Mucosa of stomach (tissue), 1 donor: ENCODE results near the gene HSBP1.
A peak's percentile ranks its signal among the peaks of the same experiment; 100 is the strongest.

Experiments used
- H3K27me3 ChIP-seq: one replicate; pipeline ENCODE4 v1.7.0; 2013; ENCODE audit warnings: mild to moderate bottlenecking, low read length; ENCODE audit not compliant: control insufficient read depth, insufficient read depth
- H3K36me3 ChIP-seq: one replicate; pipeline ENCODE4 v1.7.0; 2013; ENCODE audit warnings: low read length; ENCODE audit not compliant: control insufficient read depth, insufficient read depth
- H3K4me1 ChIP-seq: one replicate; pipeline ENCODE4 v1.7.0; 2013; ENCODE audit warnings: mild to moderate bottlenecking, low read length; ENCODE audit not compliant: control insufficient read depth, insufficient read depth
- H3K4me3 ChIP-seq: one replicate; pipeline ENCODE4 v1.7.0; 2013; ENCODE audit warnings: low read length
- H3K9ac ChIP-seq: one replicate; pipeline ENCODE4 v1.7.0; 2013; ENCODE audit warnings: mild to moderate bottlenecking, low read length, moderate library complexity
- H3K9me3 ChIP-seq: one replicate; pipeline ENCODE4 v1.7.0; 2013; ENCODE audit warnings: mild to moderate bottlenecking, low read length, moderate library complexity; ENCODE audit not compliant: control insufficient read depth
- donor health status: Pancreatic carcinoma.

HSBP1 gene

GRCh38 chr16:83789642-83790401, 18.0 kb upstream of the HSBP1 start:
- no peak overlapping the region for H3K9ac ChIP-seq
- no peaks in the 10 kb centered on the region for H3K9me3 ChIP-seq
- H3K4me3 ChIP-seq = no peak overlapping the region
- H3K4me1 ChIP-seq = no peaks in the 10 kb centered on the region
- H3K27me3 ChIP-seq = no peaks in the 10 kb centered on the region
- no peaks in the 10 kb centered on the region for H3K36me3 ChIP-seq

- Histone ChIP-seq H3K4me3 (no peak overlapping the region), H3K9me3 (no peaks in the 10 kb centered on the region), H3K27me3 (no peaks in the 10 kb centered on the region), H3K4me1 (no peaks in the 10 kb centered on the region), H3K36me3 (no peaks in the 10 kb centered on the region), H3K9ac (no peak overlapping the region)
These were observed 15.9 kb upstream of the HSBP1 start for GRCh38 chr16:83791916-83792315.

DNA sequence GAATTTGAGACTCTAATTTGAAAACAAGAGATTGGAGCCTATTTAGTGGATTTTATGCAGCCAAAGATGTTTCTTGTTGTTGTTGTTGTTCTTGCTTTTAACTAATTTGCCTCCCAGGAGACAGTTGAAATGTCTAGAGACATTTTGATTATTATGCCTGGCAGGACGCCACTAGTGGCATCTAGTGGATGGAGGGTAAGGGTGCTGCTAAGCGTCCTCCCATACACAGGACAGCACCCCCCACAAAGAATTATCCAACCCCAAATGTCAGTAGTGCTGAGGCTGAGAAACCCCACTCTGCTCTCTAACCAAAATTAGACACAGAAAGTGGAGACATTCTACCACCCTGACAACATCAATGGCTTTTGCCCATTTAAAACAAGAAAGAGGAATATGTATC, 15.4 kb upstream of the HSBP1 start:
- Histone ChIP-seq H3K9ac (no peak overlapping the region), H3K4me1 (no peaks in the 10 kb centered on the region), H3K4me3 (no peak overlapping the region), H3K36me3 (no peaks in the 10 kb centered on the region), H3K9me3 (no peaks in the 10 kb centered on the region), H3K27me3 (no peaks in the 10 kb centered on the region)

DNA sequence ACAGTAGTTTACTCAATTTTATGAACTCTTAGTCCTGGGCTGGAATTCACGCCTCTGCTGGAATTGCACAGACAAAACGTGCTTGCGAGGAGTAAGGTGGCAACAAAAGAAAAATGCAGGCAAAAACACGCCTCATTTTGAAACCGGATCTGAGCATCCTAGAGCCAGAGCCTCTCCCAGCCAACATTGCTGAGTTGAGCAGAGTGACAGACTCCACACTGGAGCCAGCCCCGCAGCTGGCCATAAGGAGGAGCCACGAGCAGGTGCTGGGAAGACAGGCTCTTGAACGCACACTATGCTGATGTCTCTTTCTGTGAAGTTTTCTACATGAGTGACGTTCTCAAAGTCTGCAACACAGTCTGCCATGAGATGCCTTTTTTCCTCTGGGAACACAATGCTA, 14.6 kb upstream of the HSBP1 start:
- H3K9me3 ChIP-seq = no peaks in the 10 kb centered on the region
- no peak overlapping the region for H3K9ac ChIP-seq
- no peaks in the 10 kb centered on the region for H3K4me1 ChIP-seq
- H3K4me3 ChIP-seq = no peak overlapping the region
- no peaks in the 10 kb centered on the region for H3K36me3 ChIP-seq
- no peaks in the 10 kb centered on the region for H3K27me3 ChIP-seq

DNA sequence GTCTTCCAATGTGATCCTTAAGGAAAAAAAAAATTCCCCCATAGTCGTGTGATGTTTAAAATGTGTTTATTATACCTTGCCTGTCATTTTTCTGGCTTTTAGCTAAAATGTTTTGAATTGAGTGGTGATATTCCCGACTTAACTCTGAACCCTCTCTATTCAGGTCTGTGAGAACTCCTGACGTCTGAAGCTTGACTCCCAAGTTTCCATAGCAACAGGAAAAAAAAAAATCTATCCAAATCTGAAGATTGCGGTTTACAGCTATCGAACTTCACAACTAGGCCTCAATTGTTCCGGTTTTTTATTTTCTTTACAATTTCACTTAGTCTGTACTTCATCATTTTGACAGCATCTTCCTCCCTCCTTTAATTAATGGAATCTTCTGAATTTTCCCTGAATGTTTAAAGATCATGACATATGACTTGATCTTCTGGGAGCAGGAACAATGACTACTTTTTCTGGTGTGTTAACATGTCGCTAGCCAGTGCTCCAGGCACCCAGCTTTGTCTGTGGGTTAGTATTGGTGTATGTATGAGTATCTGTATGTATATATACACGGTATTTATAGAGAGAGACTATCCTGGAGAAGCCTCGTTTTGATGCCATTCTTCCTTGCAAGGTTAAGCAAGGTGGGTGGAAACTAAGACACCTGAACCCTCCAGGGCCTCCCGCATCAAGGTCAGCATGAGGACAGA, 12.8 kb upstream of the HSBP1 start:
- no peak overlapping the region for H3K4me3 ChIP-seq

DNA sequence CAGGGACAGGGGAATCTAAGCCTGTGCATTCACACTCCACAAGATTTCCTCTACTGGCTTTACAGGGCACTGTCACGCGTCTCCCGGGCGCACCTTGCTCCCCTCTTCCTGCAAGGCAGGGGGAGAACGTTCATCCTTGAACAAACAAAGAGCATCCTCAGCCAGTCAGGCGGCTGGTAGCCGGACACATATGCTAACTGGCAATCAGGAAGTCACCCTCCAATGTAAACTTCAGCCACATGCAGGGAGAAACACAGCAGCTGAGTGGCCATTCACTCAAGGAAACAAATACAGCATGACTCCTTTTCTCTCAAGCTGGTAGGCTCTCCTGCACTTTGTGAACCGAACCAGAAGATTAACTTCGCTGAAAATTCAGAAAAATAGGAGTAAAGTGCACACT, 10.8 kb upstream of the HSBP1 start:
- Histone ChIP-seq H3K9ac (no peak overlapping the region), H3K4me3 (no peak overlapping the region), H3K4me1 (no peaks in the 10 kb centered on the region), H3K27me3 (peaks cover 3% of the 10 kb centered on the region), H3K9me3 (no peaks in the 10 kb centered on the region), H3K36me3 (no peaks in the 10 kb centered on the region)

More for the DNA sequence above, 12.8 kb upstream of the HSBP1 start:
- no peaks in the 10 kb centered on the region for H3K36me3 ChIP-seq
- no peaks in the 10 kb centered on the region for H3K9me3 ChIP-seq
- no peak overlapping the region for H3K9ac ChIP-seq
- H3K27me3 ChIP-seq = no peaks in the 10 kb centered on the region
- H3K4me1 ChIP-seq = no peaks in the 10 kb centered on the region

DNA sequence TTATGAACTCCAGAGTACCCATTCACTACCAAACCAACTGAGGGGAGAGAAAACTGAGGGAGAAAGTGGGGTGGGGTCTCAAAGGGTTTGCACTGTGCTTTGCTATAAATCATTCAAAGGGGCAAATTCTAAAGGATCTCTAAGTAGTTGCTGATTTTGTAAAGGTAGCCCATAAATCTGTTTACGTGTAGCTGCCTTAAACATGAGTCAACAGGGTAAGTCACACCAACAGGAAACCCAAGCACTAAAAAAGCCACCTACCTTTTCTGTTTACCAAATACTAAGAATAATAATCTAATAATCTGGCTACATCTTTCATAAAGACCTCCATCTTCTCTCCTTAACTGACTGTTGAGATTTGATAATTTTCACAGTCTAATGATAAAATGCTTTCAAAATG, 8.4 kb upstream of the HSBP1 start:
- Histone ChIP-seq H3K4me1 (peaks cover 6% of the 10 kb centered on the region), H3K27me3 (peaks cover 3% of the 10 kb centered on the region), H3K9me3 (no peaks in the 10 kb centered on the region), H3K36me3 (no peaks in the 10 kb centered on the region), H3K4me3 (no peak overlapping the region), H3K9ac (no peak overlapping the region)

- H3K9ac ChIP-seq = peak overlapping the region; percentile 36
- peaks cover 7% of the 10 kb centered on the region for H3K4me1 ChIP-seq
- peaks cover 3% of the 10 kb centered on the region for H3K27me3 ChIP-seq
- no peaks in the 10 kb centered on the region for H3K36me3 ChIP-seq
- H3K9me3 ChIP-seq = no peaks in the 10 kb centered on the region
- no peak overlapping the region for H3K4me3 ChIP-seq
These were observed 5.6 kb upstream of the HSBP1 start for GRCh38 chr16:83802135-83802534.

DNA sequence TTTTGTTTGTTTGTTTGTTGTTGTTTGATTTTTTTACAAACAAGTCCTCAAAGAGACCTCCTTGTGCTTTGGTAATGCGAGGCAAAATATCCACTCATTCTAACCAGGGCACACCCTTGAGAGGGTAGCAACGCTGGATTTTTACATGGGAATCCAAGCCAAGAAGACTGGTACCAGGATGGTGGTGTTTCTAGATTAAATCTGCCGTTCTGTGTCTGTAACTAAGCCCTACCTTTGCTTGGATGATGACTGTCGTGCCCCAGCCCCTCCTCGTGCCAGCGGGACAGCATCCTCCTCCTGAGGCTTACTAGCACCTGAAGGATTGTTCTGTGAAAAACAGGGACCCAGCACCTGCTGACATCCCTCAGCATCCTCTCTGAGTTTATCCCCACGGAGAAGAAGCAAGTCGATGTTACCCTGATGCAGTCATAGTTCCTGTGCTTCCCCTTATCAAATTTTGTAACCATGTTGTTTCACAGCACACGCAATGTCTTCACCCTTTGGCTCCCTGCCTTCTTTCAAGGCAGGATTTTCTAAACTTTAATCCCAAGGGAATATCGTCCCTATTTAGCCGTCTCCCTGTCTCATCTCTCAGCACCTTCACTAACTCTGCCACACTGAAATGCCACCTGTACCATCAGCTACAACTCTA, 5.1 kb upstream of the HSBP1 start:
- Histone ChIP-seq H3K9ac (peak overlapping the region; percentile 36), H3K36me3 (no peaks in the 10 kb centered on the region), H3K4me1 (peaks cover 12% of the 10 kb centered on the region), H3K9me3 (no peaks in the 10 kb centered on the region), H3K27me3 (peaks cover 3% of the 10 kb centered on the region), H3K4me3 (no peak overlapping the region)

DNA sequence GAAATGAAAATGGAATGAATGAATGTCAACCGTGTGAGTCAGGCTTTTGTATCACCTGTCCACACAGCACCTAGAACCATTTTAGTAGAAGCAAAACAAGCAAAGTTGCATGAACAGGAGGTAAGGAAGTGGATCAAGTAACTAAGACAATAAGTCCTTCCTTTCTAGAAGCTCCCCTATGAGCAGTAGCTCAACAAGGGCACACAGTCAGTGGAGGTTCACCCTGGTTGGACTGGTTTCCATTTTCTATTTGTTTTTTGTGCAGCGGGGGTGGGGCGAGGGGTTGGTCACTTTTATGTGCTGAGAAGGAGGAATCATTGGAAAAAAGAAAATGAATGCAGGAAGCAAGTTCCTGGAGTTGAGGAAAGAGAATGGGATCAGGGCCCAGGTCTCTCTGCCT, 4.0 kb upstream of the HSBP1 start:
- peaks cover 14% of the 10 kb centered on the region for H3K4me1 ChIP-seq
- no peak overlapping the region for H3K9ac ChIP-seq
- H3K27me3 ChIP-seq = peaks cover 3% of the 10 kb centered on the region
- no peaks in the 10 kb centered on the region for H3K36me3 ChIP-seq
- no peak overlapping the region for H3K4me3 ChIP-seq
- H3K9me3 ChIP-seq = no peaks in the 10 kb centered on the region

- H3K36me3 ChIP-seq = no peaks in the 10 kb centered on the region
- no peak overlapping the region for H3K4me3 ChIP-seq
- H3K27me3 ChIP-seq = peaks cover 3% of the 10 kb centered on the region
- no peak overlapping the region for H3K9ac ChIP-seq
- peaks cover 18% of the 10 kb centered on the region for H3K4me1 ChIP-seq
- H3K9me3 ChIP-seq = no peaks in the 10 kb centered on the region
These were observed 3.4 kb upstream of the HSBP1 start for GRCh38 chr16:83804366-83804765.

DNA sequence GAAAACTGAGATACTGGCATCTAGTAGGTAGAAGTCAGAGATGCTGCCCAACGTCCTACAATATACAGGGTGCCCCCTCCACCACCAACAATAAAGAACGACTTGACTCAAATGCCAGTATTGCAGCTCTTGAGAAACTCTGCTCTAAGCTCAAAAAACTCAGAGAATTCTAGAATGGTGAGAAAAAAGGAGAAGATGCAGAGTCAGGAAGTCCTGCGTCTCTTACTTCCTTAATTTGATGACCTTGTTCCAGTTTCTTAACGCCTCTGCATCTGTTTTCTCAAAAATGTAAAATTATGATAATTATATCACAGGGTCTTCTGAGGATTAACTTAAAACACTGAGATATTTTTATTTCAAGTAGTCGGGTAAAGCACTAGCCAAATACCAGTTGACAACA, 1.7 kb upstream of the HSBP1 start:
- H3K4me1 ChIP-seq = peaks cover 18% of the 10 kb centered on the region
- H3K36me3 ChIP-seq = no peaks in the 10 kb centered on the region
- no peak overlapping the region for H3K4me3 ChIP-seq
- no peaks in the 10 kb centered on the region for H3K9me3 ChIP-seq
- H3K9ac ChIP-seq = no peak overlapping the region
- peaks cover 3% of the 10 kb centered on the region for H3K27me3 ChIP-seq
